SU-DHL-6 (cell line): ENCODE measurements around the gene TIMP4.

Experiments used
- H2AFZ ChIP-seq: fragments of 200-600 bp; sonication (generic); 2 replicates; pipeline ENCODE4 v1.6.1; 2014; ENCODE audit warnings: low read depth, mild to moderate bottlenecking, moderate library complexity, mixed read lengths, antibody characterized with exemption, low read length; ENCODE audit not compliant: severe bottlenecking
- H3F3A ChIP-seq: fragments of 200-600 bp; shearing (Covaris generic); 2 replicates; pipeline ENCODE4 v1.6.0; 2016; ENCODE audit warnings: antibody characterized with exemption, mild to moderate bottlenecking; ENCODE audit not compliant: insufficient read depth
- H3K27ac ChIP-seq: fragments of 200-600 bp; sonication (generic); 2 replicates; pipeline ENCODE4 v1.5.1; 2016; ENCODE audit warnings: low read depth, mild to moderate bottlenecking, low read length, moderate library complexity, mixed read lengths
- H3K27me3 ChIP-seq: fragments of 200-600 bp; sonication (generic), shearing (Covaris generic); 2 replicates; pipeline ENCODE4 v1.6.0; 2014; ENCODE audit warnings: mild to moderate bottlenecking, low read length
- H3K36me3 ChIP-seq: fragments of 200-600 bp; sonication (generic); 2 replicates; pipeline ENCODE4 v1.6.1; 2014; ENCODE audit warnings: mild to moderate bottlenecking, low read length, mixed read lengths
- H3K4me2 ChIP-seq: fragments of 300-600, 200-600 bp; shearing (Covaris generic), sonication (generic); 2 replicates; pipeline ENCODE4 v1.6.0; 2014; ENCODE audit warnings: low read length, low read depth, mild to moderate bottlenecking; ENCODE audit not compliant: poor library complexity, severe bottlenecking
- H3K4me3 ChIP-seq: fragments of 200-600 bp; sonication (generic); 2 replicates; pipeline ENCODE4 v1.5.1; 2014; ENCODE audit warnings: antibody characterized with exemption, low read length, mild to moderate bottlenecking, mixed read lengths; ENCODE audit not compliant: insufficient read depth, poor library complexity, severe bottlenecking
- H3K79me2 ChIP-seq: fragments of 200-600 bp; sonication (generic); 2 replicates; pipeline ENCODE4 v1.6.1; 2014; ENCODE audit warnings: mild to moderate bottlenecking, low read length, moderate library complexity; ENCODE audit not compliant: insufficient read depth
- H3K9ac ChIP-seq: fragments of 200-600 bp; sonication (generic); 2 replicates; pipeline ENCODE4 v1.7.0; 2014; ENCODE audit warnings: mild to moderate bottlenecking, low read length
- H3K9me2 ChIP-seq: fragments of 200-600 bp; sonication (generic); replicated peaks from 2 replicates; pipeline ENCODE4 v1.6.1; 2014; ENCODE audit warnings: low read length; ENCODE audit not compliant: insufficient read depth
- H3K9me3 ChIP-seq: fragments of 200-600 bp; sonication (generic); 2 replicates; pipeline ENCODE4 v1.6.1; 2014; ENCODE audit warnings: low read length, mixed read lengths; ENCODE audit not compliant: insufficient read depth
- H4K20me1 ChIP-seq: fragments of 200-600 bp; sonication (generic); 2 replicates; pipeline ENCODE4 v1.6.1; 2014; ENCODE audit warnings: low read depth, mild to moderate bottlenecking, antibody characterized with exemption, low read length, moderate library complexity, mixed read lengths
- EZH2phosphoT487 ChIP-seq: fragments of 200-600 bp; sonication (generic), shearing (Covaris generic); conservative IDR thresholded peaks from 2 replicates; pipeline ENCODE4 v1.6.1; 2018; ENCODE audit warnings: mild to moderate bottlenecking, antibody characterized with exemption, low read length, moderate library complexity, mixed read lengths
- TF ChIP-seq, protein P1 (sequence below): fragments of 200-600 bp; sonication (generic); IDR thresholded peaks from one replicate; pipeline ENCODE4 v1.5.1; 2017; ENCODE audit warnings: antibody characterized with exemption, mild to moderate bottlenecking, low read length, moderate library complexity; ENCODE audit not compliant: insufficient read depth, poor library complexity, severe bottlenecking

The TIMP4 gene

DNA sequence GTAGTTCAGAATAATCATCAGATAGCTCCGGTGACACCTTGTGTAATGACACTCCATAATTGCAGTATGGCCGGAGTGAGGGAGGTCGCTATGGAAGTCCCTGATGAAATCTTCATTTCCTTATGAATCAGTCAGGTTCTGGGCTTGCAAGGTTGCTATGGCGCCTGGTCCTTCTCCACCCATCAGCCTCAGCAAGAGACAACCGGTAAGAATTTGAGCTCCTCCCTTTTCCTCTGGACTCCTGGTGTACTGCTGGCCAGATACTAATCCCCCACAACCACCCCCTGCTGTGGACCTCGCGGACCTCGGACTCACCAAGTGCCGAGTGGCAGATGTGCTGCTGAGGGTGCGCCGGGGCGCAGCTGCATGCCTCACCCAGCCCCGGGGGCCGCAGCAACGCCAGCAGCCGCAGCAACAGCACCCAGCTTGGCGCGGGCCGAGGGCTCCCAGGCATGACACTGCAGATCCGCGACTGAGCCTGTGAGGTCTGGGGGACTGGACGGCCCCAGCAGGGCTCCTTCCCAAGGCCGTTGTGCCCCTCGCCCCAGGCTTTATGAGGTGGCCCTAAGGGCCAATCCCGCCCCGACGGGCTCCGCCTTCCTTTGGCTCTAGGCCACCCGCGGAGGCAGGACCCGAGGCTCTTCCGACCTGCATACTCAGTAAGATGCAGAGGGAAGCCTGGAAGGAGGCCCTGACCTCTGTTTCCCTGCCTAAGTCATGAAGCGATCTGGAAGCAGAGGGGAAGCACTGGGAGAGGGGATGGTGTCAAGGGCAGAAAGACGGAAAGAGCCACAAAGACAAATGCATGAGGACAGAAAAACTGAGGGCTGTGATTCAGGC lies at the start of gene TIMP4:
TIMP4 (minus strand) TSS at position 526 of the 840 bp plus-strand sequence; CDS start at position 454, 72 bp downstream.
- no peaks in the 10 kb centered on the region for H3K9me2 ChIP-seq
- no peaks in the 10 kb centered on the region for H3K27me3 ChIP-seq
- H3K4me2 ChIP-seq = no peak within 1 kb of the TSS
- no peak within 1 kb of the TSS for H3K4me3 ChIP-seq
- no peak within 1 kb of the TSS for H3K9ac ChIP-seq
- no peaks in the 10 kb centered on the region for H3K36me3 ChIP-seq
- H3K9me3 ChIP-seq = no peaks in the 10 kb centered on the region
- no peaks in the 10 kb centered on the region for H3F3A ChIP-seq
- no peak for TF ChIP-seq EZH2phosphoT487
- TF ChIP-seq, protein P1, sequence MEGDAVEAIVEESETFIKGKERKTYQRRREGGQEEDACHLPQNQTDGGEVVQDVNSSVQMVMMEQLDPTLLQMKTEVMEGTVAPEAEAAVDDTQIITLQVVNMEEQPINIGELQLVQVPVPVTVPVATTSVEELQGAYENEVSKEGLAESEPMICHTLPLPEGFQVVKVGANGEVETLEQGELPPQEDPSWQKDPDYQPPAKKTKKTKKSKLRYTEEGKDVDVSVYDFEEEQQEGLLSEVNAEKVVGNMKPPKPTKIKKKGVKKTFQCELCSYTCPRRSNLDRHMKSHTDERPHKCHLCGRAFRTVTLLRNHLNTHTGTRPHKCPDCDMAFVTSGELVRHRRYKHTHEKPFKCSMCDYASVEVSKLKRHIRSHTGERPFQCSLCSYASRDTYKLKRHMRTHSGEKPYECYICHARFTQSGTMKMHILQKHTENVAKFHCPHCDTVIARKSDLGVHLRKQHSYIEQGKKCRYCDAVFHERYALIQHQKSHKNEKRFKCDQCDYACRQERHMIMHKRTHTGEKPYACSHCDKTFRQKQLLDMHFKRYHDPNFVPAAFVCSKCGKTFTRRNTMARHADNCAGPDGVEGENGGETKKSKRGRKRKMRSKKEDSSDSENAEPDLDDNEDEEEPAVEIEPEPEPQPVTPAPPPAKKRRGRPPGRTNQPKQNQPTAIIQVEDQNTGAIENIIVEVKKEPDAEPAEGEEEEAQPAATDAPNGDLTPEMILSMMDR = no peak
- H3K79me2 ChIP-seq = no peaks in the 10 kb centered on the region
- H2AFZ ChIP-seq = no peak within 1 kb of the TSS
- H3K27ac ChIP-seq = no peak within 1 kb of the TSS
- H4K20me1 ChIP-seq = no peaks in the 10 kb centered on the region

DNA sequence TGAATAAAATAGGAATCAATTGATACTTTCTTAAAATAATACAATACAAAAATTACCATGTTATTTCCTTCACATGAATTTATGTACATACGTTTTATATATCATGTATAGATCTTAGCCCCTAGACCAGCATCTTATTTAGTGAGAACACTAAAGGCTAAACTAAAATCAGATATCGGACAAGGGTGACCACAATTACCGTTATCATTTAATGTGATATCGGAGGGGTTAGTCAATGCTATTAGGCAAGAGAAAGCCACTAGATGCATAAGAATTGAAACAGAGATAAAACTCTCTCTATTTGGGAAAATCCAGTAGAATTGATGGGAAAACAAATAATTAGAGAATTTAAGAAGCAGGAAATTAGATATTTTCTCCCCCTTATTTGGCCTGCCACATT lies 46.5 kb upstream of the TIMP4 start:
- no peaks in the 10 kb centered on the region for H3K79me2 ChIP-seq
- no peak overlapping the region for H3K4me2 ChIP-seq
- H3K4me3 ChIP-seq = no peak overlapping the region
- no peak overlapping the region for H2AFZ ChIP-seq
- H3K9me2 ChIP-seq = no peaks in the 10 kb centered on the region
- TF ChIP-seq EZH2phosphoT487 = no peak
- TF ChIP-seq, protein P1 = no peak
- H3K9me3 ChIP-seq = no peaks in the 10 kb centered on the region
- H3K36me3 ChIP-seq = no peaks in the 10 kb centered on the region
- no peaks in the 10 kb centered on the region for H4K20me1 ChIP-seq
- no peaks in the 10 kb centered on the region for H3F3A ChIP-seq
- H3K27me3 ChIP-seq = no peaks in the 10 kb centered on the region
- no peak overlapping the region for H3K27ac ChIP-seq
- no peak overlapping the region for H3K9ac ChIP-seq

DNA sequence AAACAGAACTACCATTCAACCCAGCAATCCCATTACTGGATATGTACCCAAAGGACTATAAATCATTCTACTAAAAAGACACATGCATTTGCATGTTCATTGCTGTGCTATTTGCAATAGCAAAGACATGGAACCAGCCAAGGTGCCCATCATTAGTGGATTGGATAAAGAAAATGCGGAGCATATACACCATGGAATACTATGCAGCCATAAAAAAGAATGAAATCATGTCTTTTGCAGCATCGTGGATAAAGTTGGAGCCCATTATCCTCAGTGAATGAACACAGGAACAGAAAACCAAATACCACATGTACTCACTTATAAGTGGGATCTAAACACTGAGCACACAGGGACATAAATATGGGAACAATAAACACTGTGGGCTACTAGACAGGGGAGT lies 43.1 kb upstream of the TIMP4 start:
- H2AFZ ChIP-seq = no peak overlapping the region
- no peaks in the 10 kb centered on the region for H3K79me2 ChIP-seq
- H3K27ac ChIP-seq = no peak overlapping the region
- no peak overlapping the region for H3K4me3 ChIP-seq
- no peaks in the 10 kb centered on the region for H3K9me2 ChIP-seq
- no peaks in the 10 kb centered on the region for H3K9me3 ChIP-seq
- H3K36me3 ChIP-seq = no peaks in the 10 kb centered on the region
- H4K20me1 ChIP-seq = no peaks in the 10 kb centered on the region
- no peaks in the 10 kb centered on the region for H3K27me3 ChIP-seq
- TF ChIP-seq EZH2phosphoT487 = no peak
- TF ChIP-seq, protein P1 = no peak
- no peak overlapping the region for H3K9ac ChIP-seq
- H3K4me2 ChIP-seq = no peak overlapping the region
- H3F3A ChIP-seq = no peaks in the 10 kb centered on the region
